DOHH2 (cell line): ENCODE measurements around the gene CA9.

Experiments
- EZH2phosphoT487 ChIP-seq: fragments of 200-600 bp; sonication (generic); IDR thresholded peaks from 2 replicates; pipeline ENCODE4 v1.6.1; 2017; ENCODE audit warnings: borderline replicate concordance, mild to moderate bottlenecking, antibody characterized with exemption, low read length, moderate library complexity, mixed read lengths
- TF ChIP-seq, protein P1 (sequence below): fragments of 200-600 bp; sonication (generic); IDR thresholded peaks from one replicate; pipeline ENCODE4 v1.5.1; 2014; ENCODE audit warnings: antibody characterized with exemption, mild to moderate bottlenecking, low read depth, low read length; ENCODE audit not compliant: poor library complexity, severe bottlenecking

DNA sequence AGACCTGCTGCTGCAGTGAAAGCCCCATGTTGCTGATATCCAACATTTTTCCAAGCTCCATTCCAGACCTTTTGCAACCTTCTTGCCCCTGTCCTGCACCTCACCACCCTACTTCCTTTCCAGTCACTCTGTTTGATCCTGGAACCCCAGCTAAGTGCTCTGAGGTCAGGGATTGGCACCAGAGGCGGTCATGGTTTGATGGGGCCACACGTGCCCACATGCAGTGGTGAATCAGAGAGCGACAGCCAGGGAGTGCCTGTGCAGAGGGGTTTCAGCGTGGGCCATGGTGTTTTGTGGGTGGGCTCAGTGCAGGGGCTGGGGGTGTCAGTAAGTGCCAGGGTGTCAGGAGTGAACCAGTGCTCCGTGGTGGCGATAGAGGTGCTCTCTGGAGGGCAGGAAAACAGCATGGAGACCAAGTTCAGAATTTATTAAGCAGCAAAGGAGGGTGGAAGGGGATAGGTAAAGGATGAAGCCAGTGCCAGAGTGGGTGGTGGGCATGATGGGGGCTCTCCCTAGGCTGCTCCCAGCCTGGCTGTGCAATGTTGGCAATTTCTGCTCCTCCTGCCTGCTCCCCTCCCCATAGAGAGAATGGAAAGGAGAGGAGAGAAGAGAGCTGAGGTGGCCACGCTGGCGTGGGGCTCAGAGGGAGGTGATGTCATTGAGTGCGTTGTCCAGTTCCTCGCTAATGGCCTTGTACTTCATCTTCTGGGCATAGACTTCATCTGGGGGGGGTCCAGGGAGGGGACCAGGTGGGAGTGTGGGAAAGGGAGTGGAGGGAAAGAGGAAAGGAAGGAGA, 9.0 kb downstream of the CA9 start:
- TF ChIP-seq, protein P1, sequence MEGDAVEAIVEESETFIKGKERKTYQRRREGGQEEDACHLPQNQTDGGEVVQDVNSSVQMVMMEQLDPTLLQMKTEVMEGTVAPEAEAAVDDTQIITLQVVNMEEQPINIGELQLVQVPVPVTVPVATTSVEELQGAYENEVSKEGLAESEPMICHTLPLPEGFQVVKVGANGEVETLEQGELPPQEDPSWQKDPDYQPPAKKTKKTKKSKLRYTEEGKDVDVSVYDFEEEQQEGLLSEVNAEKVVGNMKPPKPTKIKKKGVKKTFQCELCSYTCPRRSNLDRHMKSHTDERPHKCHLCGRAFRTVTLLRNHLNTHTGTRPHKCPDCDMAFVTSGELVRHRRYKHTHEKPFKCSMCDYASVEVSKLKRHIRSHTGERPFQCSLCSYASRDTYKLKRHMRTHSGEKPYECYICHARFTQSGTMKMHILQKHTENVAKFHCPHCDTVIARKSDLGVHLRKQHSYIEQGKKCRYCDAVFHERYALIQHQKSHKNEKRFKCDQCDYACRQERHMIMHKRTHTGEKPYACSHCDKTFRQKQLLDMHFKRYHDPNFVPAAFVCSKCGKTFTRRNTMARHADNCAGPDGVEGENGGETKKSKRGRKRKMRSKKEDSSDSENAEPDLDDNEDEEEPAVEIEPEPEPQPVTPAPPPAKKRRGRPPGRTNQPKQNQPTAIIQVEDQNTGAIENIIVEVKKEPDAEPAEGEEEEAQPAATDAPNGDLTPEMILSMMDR = no peak
- TF ChIP-seq EZH2phosphoT487 = no peak
